ENCODE data around the gene SEL1L.

DNA sequence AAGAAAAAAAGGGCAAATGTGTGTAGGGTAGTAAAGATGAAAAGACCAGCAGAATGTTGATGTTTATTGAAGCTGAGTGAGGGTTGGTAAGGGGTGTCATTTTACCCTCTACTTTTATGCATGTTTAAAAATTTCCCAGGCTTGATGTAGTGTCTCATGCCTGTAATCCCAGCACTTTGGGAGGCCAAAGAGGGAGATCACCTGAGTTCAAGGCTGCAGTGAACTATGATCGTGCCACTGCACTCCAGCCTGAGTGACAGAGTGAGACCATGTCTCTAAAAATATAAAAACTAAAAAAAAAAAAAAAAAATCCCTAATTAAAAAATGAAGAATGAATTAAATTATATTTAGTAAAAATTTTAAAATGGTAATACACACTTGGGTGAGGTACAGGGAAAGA lies 8.5 kb downstream of the SEL1L start:
- TF ChIP-seq KDM5A (IDR thresholded peaks at IDR 0.05) = no peak
- TF ChIP-seq, protein P1, sequence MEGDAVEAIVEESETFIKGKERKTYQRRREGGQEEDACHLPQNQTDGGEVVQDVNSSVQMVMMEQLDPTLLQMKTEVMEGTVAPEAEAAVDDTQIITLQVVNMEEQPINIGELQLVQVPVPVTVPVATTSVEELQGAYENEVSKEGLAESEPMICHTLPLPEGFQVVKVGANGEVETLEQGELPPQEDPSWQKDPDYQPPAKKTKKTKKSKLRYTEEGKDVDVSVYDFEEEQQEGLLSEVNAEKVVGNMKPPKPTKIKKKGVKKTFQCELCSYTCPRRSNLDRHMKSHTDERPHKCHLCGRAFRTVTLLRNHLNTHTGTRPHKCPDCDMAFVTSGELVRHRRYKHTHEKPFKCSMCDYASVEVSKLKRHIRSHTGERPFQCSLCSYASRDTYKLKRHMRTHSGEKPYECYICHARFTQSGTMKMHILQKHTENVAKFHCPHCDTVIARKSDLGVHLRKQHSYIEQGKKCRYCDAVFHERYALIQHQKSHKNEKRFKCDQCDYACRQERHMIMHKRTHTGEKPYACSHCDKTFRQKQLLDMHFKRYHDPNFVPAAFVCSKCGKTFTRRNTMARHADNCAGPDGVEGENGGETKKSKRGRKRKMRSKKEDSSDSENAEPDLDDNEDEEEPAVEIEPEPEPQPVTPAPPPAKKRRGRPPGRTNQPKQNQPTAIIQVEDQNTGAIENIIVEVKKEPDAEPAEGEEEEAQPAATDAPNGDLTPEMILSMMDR (IDR thresholded peaks at IDR 0.05) = no peak
- no peak for TF ChIP-seq POLR2A (IDR thresholded peaks at IDR 0.05; ENCODE audit: low read length)
- no peak for TF ChIP-seq CBX8 (IDR thresholded peaks at IDR 0.05)
